GM18951 (cell line): ENCODE data around the gene SIGLEC15.

ENCODE experiments used
- POLR2A ChIP-seq: IDR thresholded peaks from 4 replicates; pipeline ENCODE4 v1.6.1; 2011; ENCODE audit warnings: mild to moderate bottlenecking; ENCODE audit not compliant: insufficient read length, insufficient read depth; ENCODE audit errors: extremely low read depth
- in situ Hi-C: fragments of 300-500 bp; cut with MboI; formaldehyde crosslinking; loops from one replicate; pipeline ENCODE4 v1.12.0; 2022; ENCODE audit warnings: low sequenced_read_pairs, mixed read lengths, inconsistent platforms; ENCODE audit not compliant: unreplicated experiment

SIGLEC15 gene

GRCh38 chr18:45825258-45826044, at the start of gene SIGLEC15:
Gene SIGLEC15 (plus strand): TSS chr18:45825675. CDS start chr18:45825729, 54 bp downstream.
- no peak for TF ChIP-seq POLR2A
- in situ Hi-C loops, result no loop called here

GRCh38 chr18:45775743-45776142, 49.7 kb upstream of the SIGLEC15 start:
- no peak for TF ChIP-seq POLR2A
- in situ Hi-C loops, result no loop called here

GRCh38 chr18:45777393-45777792, 48.1 kb upstream of the SIGLEC15 start:
- no peak for TF ChIP-seq POLR2A
- in situ Hi-C loops, result no loop called here

GRCh38 chr18:45780568-45780967, 44.9 kb upstream of the SIGLEC15 start:
- in situ Hi-C loops, result no loop called here
- no peak for TF ChIP-seq POLR2A

GRCh38 chr18:45782662-45783061, 42.8 kb upstream of the SIGLEC15 start:
- in situ Hi-C loops, result no loop called here
- no peak for TF ChIP-seq POLR2A

GRCh38 chr18:45783097-45784075, 42.1 kb upstream of the SIGLEC15 start:
- in situ Hi-C loops, result no loop called here
- no peak for TF ChIP-seq POLR2A

GRCh38 chr18:45785134-45785533, 40.3 kb upstream of the SIGLEC15 start:
- no peak for TF ChIP-seq POLR2A
- in situ Hi-C loops, result no loop called here

GRCh38 chr18:45786941-45787340, 38.5 kb upstream of the SIGLEC15 start:
- no peak for TF ChIP-seq POLR2A
- in situ Hi-C loops, result no loop called here

GRCh38 chr18:45787346-45787745, 38.1 kb upstream of the SIGLEC15 start:
- in situ Hi-C loops, result no loop called here
- no peak for TF ChIP-seq POLR2A

- in situ Hi-C loops, result no loop called here
- no peak for TF ChIP-seq POLR2A
Measured at GRCh38 chr18:45788861-45789260, 36.6 kb upstream of the SIGLEC15 start.

- in situ Hi-C loops, result no loop called here
- no peak for TF ChIP-seq POLR2A
Measured at GRCh38 chr18:45792506-45793263, 32.8 kb upstream of the SIGLEC15 start.

- in situ Hi-C loops, result no loop called here
Measured at GRCh38 chr18:45793264-45793965, 32.1 kb upstream of the SIGLEC15 start.

More at GRCh38 chr18:45793264-45793965, 32.1 kb upstream of the SIGLEC15 start:
- TF ChIP-seq POLR2A, result no peak
